ENCODE data around the gene MRC1. TPM values are rescaled to one million over a fixed set of nuclear protein-coding genes. Genes with fewer than 3 reads are reported as not detected.

The MRC1 gene
- total RNA-seq, 4 donors from 2014 or later: 9.8 to 88.6 (median 50.3) TPM

GRCh38 chr10:17882557-17882956 is 73.4 kb downstream of the MRC1 start:
- H3K4me3 ChIP-seq: no peak overlapping the region
- ATAC-seq: peak; percentile 92
- peaks cover 0 to 35% (median 6%) of the 10 kb centered on the region in 3 donors for H3K4me1 ChIP-seq
- H3K9me3 ChIP-seq: no peaks in the 10 kb centered on the region
- peak overlapping the region; percentile 60 to 92 (median 72) for H3K27ac ChIP-seq
- no peaks in the 10 kb centered on the region for H3K27me3 ChIP-seq
- TF ChIP-seq POLR2AphosphoS5 (IDR thresholded peaks at IDR 0.05) (peak; percentile 95), EP300 (IDR thresholded peaks at IDR 0.05) (peak; percentile 18), POLR2A (IDR thresholded peaks at IDR 0.05) (no peak)
- WGBS, 2 donors (ENCODE audit: low coverage in 1 of 2): 6% methylated on average over 1 of the region's 1 CpG; no CpG with 5 or more reads in 1 of the 2 donors
- no peaks in the 10 kb centered on the region for H3K36me3 ChIP-seq

GRCh38 chr10:17883621-17884020 is 74.5 kb downstream of the MRC1 start:
- Histone ChIP-seq H3K27ac (peak overlapping the region in 3 of 4 donors; percentile 72 to 83 (median 73)), H3K4me1 (peaks cover 0 to 35% (median 6%) of the 10 kb centered on the region in 3 donors), H3K4me3 (no peak overlapping the region), H3K36me3 (no peaks in the 10 kb centered on the region), H3K27me3 (no peaks in the 10 kb centered on the region), H3K9me3 (no peaks in the 10 kb centered on the region)
- WGBS, 2 donors (ENCODE audit: low coverage in 1 of 2): 100% methylated on average over 1 of the region's 1 CpG
- TF ChIP-seq EP300 (IDR thresholded peaks at IDR 0.05) (no peak), CTCF (IDR thresholded peaks at IDR 0.05) (no peak), POLR2A (IDR thresholded peaks at IDR 0.05) (no peak), POLR2AphosphoS5 (IDR thresholded peaks at IDR 0.05) (no peak)
- ATAC-seq: no peak

DNA sequence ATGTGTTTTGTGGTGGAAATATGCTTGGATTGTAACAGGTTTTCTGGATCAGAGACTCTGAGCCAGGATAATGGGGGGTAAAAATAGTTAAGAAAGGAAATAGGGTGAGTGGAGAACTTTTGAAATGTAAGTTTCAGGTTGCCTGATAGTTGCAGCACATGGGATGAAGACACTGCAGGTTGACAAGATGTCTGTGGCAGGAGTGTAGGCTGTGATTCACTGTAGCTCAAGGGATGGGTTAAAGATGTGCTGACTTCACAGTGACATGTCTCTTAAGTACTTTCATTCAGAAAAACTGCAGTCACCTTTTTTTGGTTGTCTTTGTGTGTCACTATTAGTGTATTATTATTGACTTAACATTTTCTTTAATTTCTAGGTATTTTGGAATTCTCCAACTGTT is 79.0 kb downstream of the MRC1 start:
- TF ChIP-seq POLR2A (IDR thresholded peaks at IDR 0.05) (no peak), CTCF (IDR thresholded peaks at IDR 0.05) (no peak), POLR2AphosphoS5 (IDR thresholded peaks at IDR 0.05) (no peak), EP300 (IDR thresholded peaks at IDR 0.05) (no peak)
- H3K27ac ChIP-seq: no peak overlapping the region
- no peak overlapping the region for H3K4me3 ChIP-seq
- peaks cover 0 to 13% (median under 1%) of the 10 kb centered on the region in 3 donors for H3K4me1 ChIP-seq
- no peak for ATAC-seq
- H3K36me3 ChIP-seq: no peaks in the 10 kb centered on the region
- H3K27me3 ChIP-seq: no peaks in the 10 kb centered on the region
- H3K9me3 ChIP-seq: no peaks in the 10 kb centered on the region

DNA sequence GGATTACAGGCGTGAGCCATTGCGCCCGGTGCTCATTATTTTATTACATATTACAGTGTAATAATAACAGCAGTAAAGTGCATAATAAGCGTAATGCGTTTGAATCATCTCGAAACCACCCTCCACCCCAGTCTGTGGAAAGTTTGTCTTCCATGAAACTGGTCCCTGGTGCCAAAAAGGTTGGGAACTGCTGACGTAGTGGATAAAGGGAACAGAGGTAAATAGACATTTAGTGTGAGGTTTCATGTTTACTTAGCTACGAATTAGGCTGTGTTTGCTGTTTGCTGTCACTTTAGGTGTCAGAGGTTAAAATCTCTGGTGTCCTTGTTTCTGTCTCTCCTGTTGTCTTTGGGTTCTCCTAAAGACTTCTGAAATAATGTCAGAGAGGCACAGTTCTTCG is 82.3 kb downstream of the MRC1 start:
- TF ChIP-seq POLR2A (IDR thresholded peaks at IDR 0.05): no peak
- no peak for TF ChIP-seq EP300 (IDR thresholded peaks at IDR 0.05)
- no peak for TF ChIP-seq CTCF (IDR thresholded peaks at IDR 0.05)
- no peak for TF ChIP-seq POLR2AphosphoS5 (IDR thresholded peaks at IDR 0.05)
- WGBS, 2 donors (ENCODE audit: low coverage in 1 of 2): 79 to 88% methylated on average over 2 to 9 of the region's 9 CpGs
- Histone ChIP-seq H3K27ac (no peak overlapping the region), H3K4me1 (no peaks in the 10 kb centered on the region), H3K9me3 (no peaks in the 10 kb centered on the region), H3K36me3 (no peaks in the 10 kb centered on the region), H3K27me3 (no peaks in the 10 kb centered on the region), H3K4me3 (no peak overlapping the region)
- no peak for ATAC-seq

DNA sequence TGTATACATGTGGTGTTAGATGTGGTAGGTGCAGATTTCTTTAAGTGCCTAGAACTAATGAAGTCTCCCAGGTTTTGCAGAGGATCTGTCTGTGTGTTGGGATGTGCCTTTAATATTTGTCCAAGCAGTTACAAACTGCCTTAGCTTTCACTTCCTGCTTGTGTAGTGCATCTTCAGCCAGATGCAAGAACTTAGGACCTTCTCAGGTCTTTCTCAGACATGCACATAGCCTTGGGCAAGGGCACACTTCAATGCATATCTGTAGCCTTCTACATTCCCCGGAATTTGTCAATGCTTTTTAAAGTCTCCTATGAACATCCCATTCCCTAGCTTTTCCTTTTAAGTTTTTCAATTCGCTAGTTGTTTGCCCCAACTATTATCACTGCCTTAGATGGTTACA is 95.4 kb downstream of the MRC1 start:
- Histone ChIP-seq H3K27me3 (no peaks in the 10 kb centered on the region), H3K9me3 (no peaks in the 10 kb centered on the region), H3K4me3 (no peak overlapping the region), H3K27ac (no peak overlapping the region), H3K4me1 (peaks cover 0 to 6% (median 0%) of the 10 kb centered on the region in 3 donors), H3K36me3 (no peaks in the 10 kb centered on the region)
- WGBS, 2 donors (ENCODE audit: low coverage in 1 of 2): 83 to 100% methylated on average over 1 to 2 of the region's 2 CpGs
- TF ChIP-seq POLR2AphosphoS5 (IDR thresholded peaks at IDR 0.05) (no peak), CTCF (IDR thresholded peaks at IDR 0.05) (no peak), POLR2A (IDR thresholded peaks at IDR 0.05) (no peak), EP300 (IDR thresholded peaks at IDR 0.05) (no peak)
- no peak for ATAC-seq

Data from gastroesophageal sphincter (tissue), 4 donors.